ENCODE measurements around the gene AMIGO2. TPM values are rescaled to one million over a fixed set of nuclear protein-coding genes. Genes with fewer than 3 reads are reported as not detected.
A peak's percentile ranks its signal among the peaks of the same experiment; 100 is the strongest.

Gene AMIGO2
- total RNA-seq, 1 experiment from 2014 or later, result 19.3 TPM

DNA sequence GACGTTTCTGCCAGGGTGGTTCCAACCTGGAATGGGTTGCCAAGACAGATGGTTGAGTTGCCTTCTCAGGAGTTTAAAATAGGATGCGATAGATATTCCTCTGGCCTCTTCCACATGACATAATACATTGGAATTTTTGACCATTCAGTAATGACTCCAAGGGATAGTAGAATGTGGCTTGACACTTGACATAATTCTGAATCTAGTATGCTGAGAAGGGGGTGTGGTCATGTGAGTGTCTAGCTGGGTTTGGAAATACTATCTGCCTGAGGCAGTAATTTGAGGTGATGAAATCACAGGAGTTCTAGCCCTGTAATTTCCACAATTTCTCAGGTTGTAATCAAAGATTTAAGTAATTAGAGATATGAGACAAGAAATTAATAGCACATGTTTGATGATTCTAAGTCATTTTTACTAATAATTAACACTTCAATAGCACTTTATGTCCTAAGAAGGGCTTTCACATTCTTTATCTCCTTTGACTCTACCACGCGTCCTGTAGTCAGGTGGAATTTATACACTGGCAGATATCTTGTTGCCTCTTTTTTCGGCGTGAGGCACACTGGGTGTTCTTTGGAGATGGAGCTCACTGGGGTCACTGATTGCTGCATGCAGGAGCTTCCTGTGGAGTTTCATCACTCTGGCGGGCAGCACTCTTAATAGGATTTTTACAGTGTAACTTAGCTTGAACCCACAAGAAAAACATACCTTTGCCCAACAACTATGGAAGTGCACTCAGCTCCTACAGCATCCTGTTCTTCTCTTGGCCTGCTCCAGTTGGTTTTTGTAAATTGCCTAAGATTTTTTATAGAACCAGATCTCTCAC lies 3.2 kb upstream of the AMIGO2 start:
- BruUV-seq (replicated peaks), result no TSS peak
- no peak for TF ChIP-seq EZH2 (IDR thresholded peaks at IDR 0.05; ENCODE audit: low read length, unreplicated experiment)
- H3K36me3 ChIP-seq (ENCODE audit: low read depth, low read length), result no peaks in the 10 kb centered on the region
- peaks cover under 1% of the 10 kb centered on the region; the same call in 1 of the 2 replicates for H4K20me1 ChIP-seq (ENCODE audit: low read length)
- POLR2A ChIA-PET (ENCODE audit: unreplicated experiment), result no interaction called here
- intact Hi-C loops (cut with micrococcal nuclease), result loop anchor here (5.0 kb wide), 1 partner anchor 84 kb away; no protein-coding TSS in a partner anchor
- no peak overlapping the region for H3K4me3 ChIP-seq (ENCODE audit: low read length)
- no peak overlapping the region for H2AFZ ChIP-seq (ENCODE audit: low read length)
- peaks cover 10% of the 10 kb centered on the region for H3F3A ChIP-seq (ENCODE audit: low read length, unreplicated experiment)
- ATAC-seq (peak; percentile 41), DNase-seq (peak; percentile 96)
- H3K4me1 ChIP-seq (ENCODE audit: insufficient read depth, low read length), result peaks cover 78% of the 10 kb centered on the region
- no peak overlapping the region for H3K9ac ChIP-seq (ENCODE audit: low read length)
- CTCF ChIA-PET, result no interaction called here
- H3K4me2 ChIP-seq (ENCODE audit: low read length), result peak overlapping the region; percentile 94
- no peaks in the 10 kb centered on the region for H3K9me3 ChIP-seq (ENCODE audit: low read length)
- H3K27ac ChIP-seq (ENCODE audit: low read length), result peak overlapping the region; percentile 26
- H3K9me2 ChIP-seq (replicated peaks; ENCODE audit: low read length), result no peaks in the 10 kb centered on the region
- H3K79me2 ChIP-seq (ENCODE audit: low read length), result peaks cover 32% of the 10 kb centered on the region
- H3K27me3 ChIP-seq (ENCODE audit: low read length), result no peaks in the 10 kb centered on the region

DNA sequence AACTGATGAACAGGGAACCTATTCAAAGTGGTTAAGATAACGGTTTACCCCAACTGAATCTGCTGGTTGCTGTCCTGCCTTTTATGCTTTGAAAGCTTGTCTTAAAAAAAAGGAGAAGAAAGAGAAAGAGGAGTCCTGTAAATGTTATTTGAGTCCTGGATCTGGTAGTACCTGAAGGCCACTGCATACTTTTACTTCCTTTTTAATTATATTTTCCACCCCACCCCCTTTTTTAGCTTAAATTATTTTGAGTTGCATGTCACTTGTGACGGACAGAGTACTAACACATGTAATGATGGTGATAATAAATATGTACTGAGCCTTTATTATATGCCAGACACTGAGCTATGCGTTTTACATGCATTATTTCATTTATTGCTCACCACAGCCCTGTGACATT lies 2.5 kb upstream of the AMIGO2 start:
- Histone ChIP-seq H3K27me3 (ENCODE audit: low read length) (no peaks in the 10 kb centered on the region), H4K20me1 (ENCODE audit: low read length) (peaks cover 7% of the 10 kb centered on the region; the same call in 1 of the 2 replicates), H3K9ac (ENCODE audit: low read length) (no peak overlapping the region), H2AFZ (ENCODE audit: low read length) (no peak overlapping the region), H3K4me2 (ENCODE audit: low read length) (peak overlapping the region; percentile 94), H3F3A (ENCODE audit: low read length, unreplicated experiment) (peaks cover 10% of the 10 kb centered on the region), H3K9me3 (ENCODE audit: low read length) (no peaks in the 10 kb centered on the region), H3K36me3 (ENCODE audit: low read depth, low read length) (no peaks in the 10 kb centered on the region), H3K27ac (ENCODE audit: low read length) (peak overlapping the region; percentile 26), H3K4me1 (ENCODE audit: insufficient read depth, low read length) (peaks cover 78% of the 10 kb centered on the region), H3K4me3 (ENCODE audit: low read length) (no peak overlapping the region), H3K9me2 (replicated peaks; ENCODE audit: low read length) (no peaks in the 10 kb centered on the region), H3K79me2 (ENCODE audit: low read length) (peaks cover 39% of the 10 kb centered on the region)
- ChIA-PET POLR2A (ENCODE audit: unreplicated experiment) (no interaction called here), CTCF (no interaction called here)
- TF ChIP-seq EZH2phosphoT487 (IDR thresholded peaks at IDR 0.05; ENCODE audit: borderline replicate concordance, low read length) (no peak), EZH2 (IDR thresholded peaks at IDR 0.05; ENCODE audit: low read length, unreplicated experiment) (no peak)
- TF ChIP-seq, protein P1, sequence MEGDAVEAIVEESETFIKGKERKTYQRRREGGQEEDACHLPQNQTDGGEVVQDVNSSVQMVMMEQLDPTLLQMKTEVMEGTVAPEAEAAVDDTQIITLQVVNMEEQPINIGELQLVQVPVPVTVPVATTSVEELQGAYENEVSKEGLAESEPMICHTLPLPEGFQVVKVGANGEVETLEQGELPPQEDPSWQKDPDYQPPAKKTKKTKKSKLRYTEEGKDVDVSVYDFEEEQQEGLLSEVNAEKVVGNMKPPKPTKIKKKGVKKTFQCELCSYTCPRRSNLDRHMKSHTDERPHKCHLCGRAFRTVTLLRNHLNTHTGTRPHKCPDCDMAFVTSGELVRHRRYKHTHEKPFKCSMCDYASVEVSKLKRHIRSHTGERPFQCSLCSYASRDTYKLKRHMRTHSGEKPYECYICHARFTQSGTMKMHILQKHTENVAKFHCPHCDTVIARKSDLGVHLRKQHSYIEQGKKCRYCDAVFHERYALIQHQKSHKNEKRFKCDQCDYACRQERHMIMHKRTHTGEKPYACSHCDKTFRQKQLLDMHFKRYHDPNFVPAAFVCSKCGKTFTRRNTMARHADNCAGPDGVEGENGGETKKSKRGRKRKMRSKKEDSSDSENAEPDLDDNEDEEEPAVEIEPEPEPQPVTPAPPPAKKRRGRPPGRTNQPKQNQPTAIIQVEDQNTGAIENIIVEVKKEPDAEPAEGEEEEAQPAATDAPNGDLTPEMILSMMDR (conservative IDR thresholded peaks at IDR 0.05; ENCODE audit: low read depth, low read length), result no peak
- intact Hi-C loops (cut with micrococcal nuclease), result loop anchor here (5.0 kb wide), 1 partner anchor 85 kb away; no protein-coding TSS in a partner anchor
- no TSS peak for BruUV-seq (replicated peaks)
- DNase-seq, result no peak
- ATAC-seq, result no peak

DNA sequence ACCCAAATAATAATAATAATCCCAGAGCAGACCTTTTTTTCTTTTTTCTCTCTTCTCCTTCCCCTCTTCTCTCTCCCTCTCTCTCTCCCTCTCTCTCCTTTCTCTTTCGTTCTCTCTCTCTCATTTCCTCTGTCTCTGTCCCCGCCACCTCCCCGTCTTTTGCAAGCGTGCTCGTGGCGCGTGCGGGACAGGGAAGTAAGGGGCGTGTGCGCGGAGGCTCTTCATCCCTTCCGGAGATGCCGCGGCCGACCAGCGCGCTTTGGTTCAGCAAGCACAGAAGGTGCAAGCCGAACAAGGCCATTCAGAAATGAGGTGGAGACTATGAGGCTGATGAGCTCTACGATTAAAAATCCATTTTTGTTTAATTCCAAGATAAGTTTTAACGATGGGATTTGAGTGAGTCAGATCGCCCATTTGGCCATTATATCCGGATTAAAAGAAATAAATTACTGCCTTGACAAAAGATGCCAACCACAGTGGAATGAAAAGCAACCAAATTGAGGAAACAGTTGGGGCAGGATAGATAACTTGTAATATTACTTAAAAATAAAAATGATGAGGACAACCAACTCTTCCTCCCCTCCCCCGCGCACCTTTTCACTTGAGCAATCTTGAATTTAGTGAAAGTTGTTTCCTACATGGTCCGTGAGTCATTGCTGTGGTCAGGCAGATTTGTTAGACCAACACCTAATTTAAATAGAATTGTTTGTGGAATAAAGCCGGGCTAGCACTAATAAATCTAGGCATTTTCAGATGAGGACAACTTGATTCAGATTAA lies 1.2 kb upstream of the AMIGO2 start:
- TSS peak; percentile 54 for BruUV-seq (replicated peaks)
- intact Hi-C loops (cut with micrococcal nuclease), result loop anchor here (2.0 to 5.0 kb wide), 7 partner anchors 16 to 226 kb away; no protein-coding TSS in a partner anchor

More for the DNA sequence above, 1.2 kb upstream of the AMIGO2 start:
- Histone ChIP-seq H4K20me1 (ENCODE audit: low read length) (peaks cover 7% of the 10 kb centered on the region; the same call in 1 of the 2 replicates), H3F3A (ENCODE audit: low read length, unreplicated experiment) (peaks cover 10% of the 10 kb centered on the region), H2AFZ (ENCODE audit: low read length) (peak overlapping the region; percentile 83), H3K9ac (ENCODE audit: low read length) (peak overlapping the region; percentile 75), H3K27me3 (ENCODE audit: low read length) (no peaks in the 10 kb centered on the region), H3K27ac (ENCODE audit: low read length) (peak overlapping the region; percentile 85), H3K79me2 (ENCODE audit: low read length) (peaks cover 53% of the 10 kb centered on the region), H3K4me1 (ENCODE audit: insufficient read depth, low read length) (peaks cover 78% of the 10 kb centered on the region), H3K4me3 (ENCODE audit: low read length) (peak overlapping the region; percentile 82), H3K4me2 (ENCODE audit: low read length) (peak overlapping the region; percentile 94), H3K9me2 (replicated peaks; ENCODE audit: low read length) (no peaks in the 10 kb centered on the region), H3K36me3 (ENCODE audit: low read depth, low read length) (no peaks in the 10 kb centered on the region), H3K9me3 (ENCODE audit: low read length) (no peaks in the 10 kb centered on the region)
- DNase-seq, result peak; percentile 75
- ChIA-PET POLR2A (ENCODE audit: unreplicated experiment) (interaction anchor here (0.6 to 1.0 kb wide), 2 partner anchors 14 to 192 kb away, joined by 3 to 7 read pairs; no protein-coding TSS in a partner anchor), CTCF (interaction anchor here (0.6 kb wide), 1 partner anchor 173 kb away, joined by 3 read pairs; no protein-coding TSS in a partner anchor)
- TF ChIP-seq EZH2 (IDR thresholded peaks at IDR 0.05; ENCODE audit: low read length, unreplicated experiment) (no peak), EZH2phosphoT487 (IDR thresholded peaks at IDR 0.05; ENCODE audit: borderline replicate concordance, low read length) (no peak)
- TF ChIP-seq, protein P1 (conservative IDR thresholded peaks at IDR 0.05; ENCODE audit: low read depth, low read length), result no peak
- peak; percentile 23 for ATAC-seq

Measured in PC-3 (cell line).